GM12878 (cell line): ENCODE results near the gene ZNF334. TPM values are rescaled to one million over a fixed set of nuclear protein-coding genes. Genes with fewer than 3 reads are reported as not detected.

Experiments
- ATAC-seq: fragments of 200-7000 bp; cut with Tn5 transposase; 3 replicates; pipeline ENCODE4 v1.9.1; 2020; ENCODE audit warnings: mild to moderate bottlenecking, moderate library complexity
- BruUV-seq: library from RNA; stranded (reverse); fragments of 400-500 nt; replicated peaks from 2 replicates; lab custom pipeline; 2021; lab: Mats Ljungman, UMichigan
- CTCF ChIA-PET: fragments of 300-600 bp; sonication (Branson Sonifier 250); formaldehyde crosslinking; extraction: SDS; loops from one replicate; lab custom pipeline; 2021; ENCODE audit warnings: inconsistent platforms; lab: Yijun Ruan, JAX
- POLR2A ChIA-PET: fragments of 350-600 bp; formaldehyde crosslinking; extraction: SDS; loops from one replicate; lab custom pipeline; 2021; ENCODE audit warnings: inconsistent platforms; lab: Charles Lee
- RAD21 ChIA-PET: fragments of 300-600 bp; sonication (Branson Sonifier 250); formaldehyde crosslinking; loops from one replicate; lab custom pipeline; 2023; ENCODE audit warnings: antibody characterized with exemption; ENCODE audit not compliant: unreplicated experiment; lab: Charles Lee
- SMC1A ChIA-PET: fragments of 300-600 bp; sonication (Branson Sonifier 250); formaldehyde crosslinking; loops from one replicate; lab custom pipeline; 2023; ENCODE audit not compliant: unreplicated experiment, uncharacterized antibody; lab: Charles Lee
- DNase-seq: peaks from one replicate; pipeline ENCODE4 v3.0.0-alpha.2; 2011; ENCODE audit warnings: low read depth, low spot score
- FAIRE-seq: peaks from 3 replicates; lab custom pipeline; 2011; peaks lifted over from hg19 to GRCh38; lab: Jason Lieb, UNC
- H2AFZ ChIP-seq: 2 replicates; pipeline ENCODE4 v1.6.0; 2011; ENCODE audit warnings: low read depth, low read length, control low read depth; ENCODE audit not compliant: control insufficient read depth
- H3K27ac ChIP-seq: 2 replicates; pipeline ENCODE4 v1.5.1; 2011; ENCODE audit warnings: control low read depth; ENCODE audit not compliant: control insufficient read depth, insufficient read depth
- H3K27me3 ChIP-seq, 2 experiments: replicated peaks in 1 of 2; 2 replicates each; pipeline versions ENCODE4 v1.6.0 to v1.6.1; 2011; ENCODE audit warnings: low read length in 1 of 2; ENCODE audit not compliant: control insufficient read depth in 2 of 2, insufficient read depth in 2 of 2
- H3K36me3 ChIP-seq, 2 experiments: 2 replicates each; pipeline ENCODE4 v1.5.1; 2011; ENCODE audit warnings: low read length in 1 of 2; ENCODE audit not compliant: control insufficient read depth in 2 of 2, insufficient read depth in 2 of 2
- H3K4me1 ChIP-seq: 2 replicates; pipeline ENCODE4 v1.6.1; 2011; ENCODE audit warnings: mild to moderate bottlenecking, low read length, moderate library complexity, mixed read lengths; ENCODE audit not compliant: control insufficient read depth, insufficient read depth
- H3K4me2 ChIP-seq: 2 replicates; pipeline ENCODE4 v1.6.0; 2011; ENCODE audit warnings: control low read depth; ENCODE audit not compliant: control insufficient read depth, insufficient read depth
- H3K4me3 ChIP-seq: fragments of 200-600 bp; sonication (generic); 2 replicates; pipeline ENCODE4 v1.5.1; 2016
- H3K79me2 ChIP-seq: 2 replicates; pipeline ENCODE4 v1.6.0; 2011; ENCODE audit warnings: low read length; ENCODE audit not compliant: control insufficient read depth, insufficient read depth
- H3K9ac ChIP-seq: 2 replicates; pipeline ENCODE4 v1.8.0; 2011; ENCODE audit warnings: low read length, control low read depth, mixed read lengths; ENCODE audit not compliant: control insufficient read depth, insufficient read depth
- H3K9me3 ChIP-seq: replicated peaks from 3 replicates; pipeline ENCODE4 v1.5.1; 2011; ENCODE audit warnings: mild to moderate bottlenecking, low read length; ENCODE audit not compliant: control insufficient read depth, insufficient read depth
- H4K20me1 ChIP-seq: 2 replicates; pipeline ENCODE4 v1.6.0; 2011; ENCODE audit not compliant: control insufficient read depth, insufficient read depth
- BHLHE40 ChIP-seq, 2 experiments: fragments of 450-650 bp in 1 of 2; IDR thresholded peaks; 2 replicates each; pipeline ENCODE4 v1.6.1; 2011 to 2017; ENCODE audit warnings: low read depth in 2 of 2, borderline replicate concordance in 1 of 2, improper control_type of control experiment in 1 of 2, low read length in 1 of 2, mild to moderate bottlenecking in 1 of 2
- ESRRA ChIP-seq: IDR thresholded peaks from 2 replicates; pipeline ENCODE4 v1.6.1; 2012; ENCODE audit warnings: mild to moderate bottlenecking, low read length, improper control_type of control experiment
- FOXM1 ChIP-seq: IDR thresholded peaks from 2 replicates; pipeline ENCODE4 v1.6.1; 2012; ENCODE audit warnings: low read depth, mild to moderate bottlenecking, inconsistent platforms, low read length, moderate library complexity
- KDM1A ChIP-seq: fragments of 200-600 bp; sonication (generic); IDR thresholded peaks from 2 replicates; pipeline ENCODE4 v1.6.1; 2016; ENCODE audit warnings: borderline replicate concordance
- MTA3 ChIP-seq: IDR thresholded peaks from 2 replicates; pipeline ENCODE4 v1.6.1; 2012; ENCODE audit warnings: low read length, inconsistent platforms, borderline replicate concordance
- NFYB ChIP-seq: IDR thresholded peaks from 2 replicates; pipeline ENCODE4 v1.6.1; 2011; ENCODE audit warnings: low read depth, mild to moderate bottlenecking, low read length, improper control_type of control experiment, moderate library complexity; ENCODE audit not compliant: insufficient read depth
- NRF1 ChIP-seq: conservative IDR thresholded peaks from 2 replicates; pipeline ENCODE4 v1.6.1; 2011; ENCODE audit warnings: mild to moderate bottlenecking, low read depth, low read length, improper control_type of control experiment
- POU2F2 ChIP-seq: IDR thresholded peaks from 3 replicates; pipeline ENCODE4 v1.6.1; 2011; ENCODE audit warnings: low read depth, mild to moderate bottlenecking, low read length, borderline replicate concordance
- RELA ChIP-seq: fragments of 450-650 bp; IDR thresholded peaks from 2 replicates; pipeline ENCODE4 v1.8.0; 2014; ENCODE audit warnings: borderline replicate concordance; ENCODE audit not compliant: partially characterized antibody
- RUNX3 ChIP-seq: IDR thresholded peaks from 2 replicates; pipeline ENCODE4 v1.6.1; 2012; ENCODE audit warnings: low read length, inconsistent platforms
- TCF7 ChIP-seq: IDR thresholded peaks from 2 replicates; pipeline ENCODE4 v1.6.1; 2014; ENCODE audit warnings: antibody characterized with exemption, borderline replicate concordance
- YY1 ChIP-seq: IDR thresholded peaks from 2 replicates; pipeline ENCODE4 v1.6.1; 2011; ENCODE audit warnings: low read depth, mild to moderate bottlenecking, low read length
- WGBS: methylation state at CpG from one replicate; pipeline ENCODE4 v1.1.6; 2016; ENCODE audit warnings: low lambda C conversion rate; ENCODE audit not compliant: insufficient replicate concordance, insufficient coverage; ENCODE audit errors: missing lambda C conversion rate; 5-methylcytosine and 5-hydroxymethylcytosine counted together
- in situ Hi-C: fragments of 300-500 bp; cut with MboI; formaldehyde crosslinking; loops from 9 replicates; pipeline ENCODE4 v1.14.3; 2018; ENCODE audit warnings: mixed read lengths
- intact Hi-C: fragments of 100-400 bp; cut with micrococcal nuclease; formaldehyde crosslinking; loops from one replicate; pipeline ENCODE4 v1.14.2; 2022; ENCODE audit not compliant: unreplicated experiment
- polyA plus RNA-seq, 11 experiments: library from polyadenylated mRNA; depleted of rRNA in 4 of 11; unstranded in 6 of 11; stranded (reverse) in 5 of 11; fragments of >200 nt; fragmentation: Nextera tagmentation in 4 of 11; fragmentation: Illumina TruSeq in 1 of 11; extraction: Ambion mirVana in 4 of 11; extraction: Trizol in 1 of 11; gene quantifications; 1 replicate in 1 of 11; 2 replicates in 10 of 11; pipeline versions ENCODE4 v1.2.1 to v1.2.3, GENCODE V29; 2011 to 2016; ENCODE audit warnings: inconsistent platforms in 2 of 11, missing spikeins in 2 of 11, low read depth in 1 of 11
- total RNA-seq, 4 experiments: library from RNA; depleted of rRNA in 3 of 4; stranded (reverse); fragments of >200 nt in 3 of 4; fragmentation: Illumina TruSeq in 1 of 4; extraction: Trizol in 1 of 4; gene quantifications; 2 replicates each; pipeline versions ENCODE4 v1.2.1 to v1.2.3, GENCODE V29; 2013 to 2021
- TF ChIP-seq, protein P1 (sequence below): IDR thresholded peaks from 2 replicates; pipeline ENCODE4 v1.6.1; 2012; ENCODE audit warnings: mild to moderate bottlenecking, low read depth, low read length
- TF ChIP-seq, protein P2 (sequence below): fragments of 450-650 bp; IDR thresholded peaks from 2 replicates; pipeline ENCODE4 v1.6.1; 2017; ENCODE audit warnings: low read depth, mild to moderate bottlenecking, moderate library complexity
- TF ChIP-seq, protein P3 (sequence below): fragments of 450-650 bp; formaldehyde crosslinking; IDR thresholded peaks from 2 replicates; pipeline ENCODE4 v1.5.0; 2022; ENCODE audit warnings: mild to moderate bottlenecking, missing genetic modification characterization

ZNF334 gene
- total and polyA plus RNA-seq, 10 of the 15 experiments (the other 5 are each of a cell fraction or from before 2014, with no cell fraction given), result 0.08 to 2.0 (median 1.2) TPM

DNA sequence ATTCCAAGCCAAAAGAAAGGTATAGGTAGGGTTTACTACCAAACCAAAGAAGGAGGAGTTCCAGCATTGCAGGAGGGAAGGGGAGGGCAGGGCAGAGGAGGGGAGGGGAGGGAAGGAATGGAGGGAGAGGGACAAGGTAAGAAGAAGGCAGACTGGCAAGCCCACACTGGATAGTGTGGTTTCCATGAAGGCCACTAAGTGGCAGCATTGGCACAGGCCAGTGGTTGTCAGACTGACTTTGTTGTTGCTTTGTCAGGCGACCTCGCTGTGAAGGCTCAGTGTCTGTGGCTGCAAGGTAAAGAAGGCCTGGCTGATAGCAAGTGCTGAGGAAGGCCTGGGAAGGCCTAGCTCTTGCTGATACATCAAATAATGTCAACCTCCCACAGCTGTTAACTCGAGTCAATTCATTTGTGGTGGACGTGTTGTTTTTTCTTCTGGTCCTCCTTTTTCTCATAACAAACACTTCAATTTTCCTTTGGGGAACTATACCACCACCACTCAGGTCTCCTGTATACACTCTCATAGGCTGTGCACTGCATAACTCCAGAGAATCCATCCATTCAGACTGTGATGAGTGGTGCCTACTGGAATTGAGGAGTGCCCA, 7.7 kb upstream of the ZNF334 start:
- no peak overlapping the region for H2AFZ ChIP-seq
- intact Hi-C loops, result loop anchor here (1.0 to 2.0 kb wide), 3 partner anchors 42 to 178 kb away; no protein-coding TSS in a partner anchor
- H4K20me1 ChIP-seq, result no peaks in the 10 kb centered on the region
- H3K9me3 ChIP-seq, result no peaks in the 10 kb centered on the region
- no peaks in the 10 kb centered on the region for H3K79me2 ChIP-seq
- no peak overlapping the region for H3K9ac ChIP-seq
- H3K4me3 ChIP-seq, result no peak overlapping the region
- RAD21 ChIA-PET, result interaction anchor here (0.6 to 2.9 kb wide), 5 partner anchors 41 to 162 kb away, joined by 3 to 10 read pairs (median 5); no protein-coding TSS in a partner anchor
- SMC1A ChIA-PET, result interaction anchor here (0.6 to 8.3 kb wide), 5 partner anchors 19 to 167 kb away, joined by 3 to 43 read pairs (median 5); no protein-coding TSS in a partner anchor
- H3K27me3 ChIP-seq, result no peaks in the 10 kb centered on the region; a peak in 1 of 4 replicates
- BruUV-seq, result no TSS peak
- CTCF ChIA-PET, result interaction anchor here (1.0 to 9.0 kb wide), 7 partner anchors 10 to 232 kb away, joined by 3 to 114 read pairs (median 4); partner anchors contain the start of gene TP53RK
- in situ Hi-C loops, result loop anchor here (5.0 kb wide), 1 partner anchor 161 kb away; no protein-coding TSS in a partner anchor
- DNase-seq, result peak; percentile 25
- H3K4me2 ChIP-seq, result no peak overlapping the region
- WGBS, result 19% methylated on average over 4 of the region's 4 CpGs
- POLR2A ChIA-PET, result no interaction called here
- FAIRE-seq, result peak; percentile 81
- no peak overlapping the region for H3K27ac ChIP-seq
- H3K36me3 ChIP-seq, result no peaks in the 10 kb centered on the region
- peak; percentile 91 for ATAC-seq
- no peaks in the 10 kb centered on the region for H3K4me1 ChIP-seq
- TF ChIP-seq, protein P1, sequence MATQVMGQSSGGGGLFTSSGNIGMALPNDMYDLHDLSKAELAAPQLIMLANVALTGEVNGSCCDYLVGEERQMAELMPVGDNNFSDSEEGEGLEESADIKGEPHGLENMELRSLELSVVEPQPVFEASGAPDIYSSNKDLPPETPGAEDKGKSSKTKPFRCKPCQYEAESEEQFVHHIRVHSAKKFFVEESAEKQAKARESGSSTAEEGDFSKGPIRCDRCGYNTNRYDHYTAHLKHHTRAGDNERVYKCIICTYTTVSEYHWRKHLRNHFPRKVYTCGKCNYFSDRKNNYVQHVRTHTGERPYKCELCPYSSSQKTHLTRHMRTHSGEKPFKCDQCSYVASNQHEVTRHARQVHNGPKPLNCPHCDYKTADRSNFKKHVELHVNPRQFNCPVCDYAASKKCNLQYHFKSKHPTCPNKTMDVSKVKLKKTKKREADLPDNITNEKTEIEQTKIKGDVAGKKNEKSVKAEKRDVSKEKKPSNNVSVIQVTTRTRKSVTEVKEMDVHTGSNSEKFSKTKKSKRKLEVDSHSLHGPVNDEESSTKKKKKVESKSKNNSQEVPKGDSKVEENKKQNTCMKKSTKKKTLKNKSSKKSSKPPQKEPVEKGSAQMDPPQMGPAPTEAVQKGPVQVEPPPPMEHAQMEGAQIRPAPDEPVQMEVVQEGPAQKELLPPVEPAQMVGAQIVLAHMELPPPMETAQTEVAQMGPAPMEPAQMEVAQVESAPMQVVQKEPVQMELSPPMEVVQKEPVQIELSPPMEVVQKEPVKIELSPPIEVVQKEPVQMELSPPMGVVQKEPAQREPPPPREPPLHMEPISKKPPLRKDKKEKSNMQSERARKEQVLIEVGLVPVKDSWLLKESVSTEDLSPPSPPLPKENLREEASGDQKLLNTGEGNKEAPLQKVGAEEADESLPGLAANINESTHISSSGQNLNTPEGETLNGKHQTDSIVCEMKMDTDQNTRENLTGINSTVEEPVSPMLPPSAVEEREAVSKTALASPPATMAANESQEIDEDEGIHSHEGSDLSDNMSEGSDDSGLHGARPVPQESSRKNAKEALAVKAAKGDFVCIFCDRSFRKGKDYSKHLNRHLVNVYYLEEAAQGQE, result no peak
- TF ChIP-seq NFYB, result no peak
- TF ChIP-seq POU2F2, result no peak
- TF ChIP-seq, protein P2, sequence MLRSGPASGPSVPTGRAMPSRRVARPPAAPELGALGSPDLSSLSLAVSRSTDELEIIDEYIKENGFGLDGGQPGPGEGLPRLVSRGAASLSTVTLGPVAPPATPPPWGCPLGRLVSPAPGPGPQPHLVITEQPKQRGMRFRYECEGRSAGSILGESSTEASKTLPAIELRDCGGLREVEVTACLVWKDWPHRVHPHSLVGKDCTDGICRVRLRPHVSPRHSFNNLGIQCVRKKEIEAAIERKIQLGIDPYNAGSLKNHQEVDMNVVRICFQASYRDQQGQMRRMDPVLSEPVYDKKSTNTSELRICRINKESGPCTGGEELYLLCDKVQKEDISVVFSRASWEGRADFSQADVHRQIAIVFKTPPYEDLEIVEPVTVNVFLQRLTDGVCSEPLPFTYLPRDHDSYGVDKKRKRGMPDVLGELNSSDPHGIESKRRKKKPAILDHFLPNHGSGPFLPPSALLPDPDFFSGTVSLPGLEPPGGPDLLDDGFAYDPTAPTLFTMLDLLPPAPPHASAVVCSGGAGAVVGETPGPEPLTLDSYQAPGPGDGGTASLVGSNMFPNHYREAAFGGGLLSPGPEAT, result no peak
- TF ChIP-seq ESRRA, result no peak
- TF ChIP-seq YY1, result 0 out of 2 replicates have a peak, but pooled peaks have one; percentile 37
- TF ChIP-seq RUNX3, result peak; percentile 81
- no peak for TF ChIP-seq TCF7
- no peak for TF ChIP-seq NRF1
- peak in 1 of 2 experiments; percentile 54; a peak in 2 of 4 replicates for TF ChIP-seq BHLHE40 (IDR thresholded peaks at IDR 0.05; ENCODE audit: borderline replicate concordance in 1 of 2, low read depth in 2 of 2, low read length in 1 of 2)
- no peak for TF ChIP-seq KDM1A
- TF ChIP-seq MTA3, result no peak
- TF ChIP-seq, protein P3, sequence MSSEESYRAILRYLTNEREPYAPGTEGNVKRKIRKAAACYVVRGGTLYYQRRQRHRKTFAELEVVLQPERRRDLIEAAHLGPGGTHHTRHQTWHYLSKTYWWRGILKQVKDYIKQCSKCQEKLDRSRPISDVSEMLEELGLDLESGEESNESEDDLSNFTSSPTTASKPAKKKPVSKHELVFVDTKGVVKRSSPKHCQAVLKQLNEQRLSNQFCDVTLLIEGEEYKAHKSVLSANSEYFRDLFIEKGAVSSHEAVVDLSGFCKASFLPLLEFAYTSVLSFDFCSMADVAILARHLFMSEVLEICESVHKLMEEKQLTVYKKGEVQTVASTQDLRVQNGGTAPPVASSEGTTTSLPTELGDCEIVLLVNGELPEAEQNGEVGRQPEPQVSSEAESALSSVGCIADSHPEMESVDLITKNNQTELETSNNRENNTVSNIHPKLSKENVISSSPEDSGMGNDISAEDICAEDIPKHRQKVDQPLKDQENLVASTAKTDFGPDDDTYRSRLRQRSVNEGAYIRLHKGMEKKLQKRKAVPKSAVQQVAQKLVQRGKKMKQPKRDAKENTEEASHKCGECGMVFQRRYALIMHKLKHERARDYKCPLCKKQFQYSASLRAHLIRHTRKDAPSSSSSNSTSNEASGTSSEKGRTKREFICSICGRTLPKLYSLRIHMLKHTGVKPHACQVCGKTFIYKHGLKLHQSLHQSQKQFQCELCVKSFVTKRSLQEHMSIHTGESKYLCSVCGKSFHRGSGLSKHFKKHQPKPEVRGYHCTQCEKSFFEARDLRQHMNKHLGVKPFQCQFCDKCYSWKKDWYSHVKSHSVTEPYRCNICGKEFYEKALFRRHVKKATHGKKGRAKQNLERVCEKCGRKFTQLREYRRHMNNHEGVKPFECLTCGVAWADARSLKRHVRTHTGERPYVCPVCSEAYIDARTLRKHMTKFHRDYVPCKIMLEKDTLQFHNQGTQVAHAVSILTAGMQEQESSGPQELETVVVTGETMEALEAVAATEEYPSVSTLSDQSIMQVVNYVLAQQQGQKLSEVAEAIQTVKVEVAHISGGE (CRISPR knock-in tag), result no peak
- peak; percentile 38 for TF ChIP-seq RELA
- no peak for TF ChIP-seq FOXM1
